HepG2 (cell line): Measurements from ENCODE around the gene BRI3BP. TPM values are rescaled to one million over a fixed set of nuclear protein-coding genes. Genes with fewer than 3 reads are reported as not detected.

Experiments used
- ATAC-seq: fragments of 200-7000 bp; cut with Tn5 transposase; 3 replicates; pipeline ENCODE4 v1.9.1; 2020; ENCODE audit warnings: mild to moderate bottlenecking, moderate library complexity
- BruUV-seq: library from RNA; stranded (reverse); fragments of 400-500 nt; replicated peaks from 2 replicates; lab custom pipeline; 2021; lab: Mats Ljungman, UMichigan
- CTCF ChIA-PET: fragments of 300-600 bp; formaldehyde crosslinking; extraction: SDS; loops from one replicate; lab custom pipeline; 2021; ENCODE audit warnings: low total read pairs, inconsistent platforms, low intra/inter-chr PET ratio; lab: Yijun Ruan, JAX
- POLR2A ChIA-PET: fragments of 350-600 bp; sonication (Branson Sonifier 250); formaldehyde crosslinking; loops from one replicate; lab custom pipeline; 2020; ENCODE audit warnings: antibody characterized with exemption, inconsistent platforms; lab: Yijun Ruan, JAX
- DNase-seq: peaks from one replicate; pipeline ENCODE4 v3.0.0-alpha.2; 2015; ENCODE audit warnings: low spot score
- FAIRE-seq: peaks from 3 replicates; lab custom pipeline; 2011; peaks lifted over from hg19 to GRCh38; lab: Jason Lieb, UNC
- H2AFZ ChIP-seq: one replicate; pipeline ENCODE4 v1.6.1; 2011; ENCODE audit warnings: low read length, inconsistent platforms
- H3K27ac ChIP-seq: fragments of 300-600 bp; 3 replicates; pipeline ENCODE4 v1.8.0; 2011; ENCODE audit warnings: mixed run types, mild to moderate bottlenecking, mixed read lengths, low read length, inconsistent platforms; ENCODE audit not compliant: insufficient read depth; ENCODE audit errors: extremely low read length
- H3K27me3 ChIP-seq, 2 experiments: fragments of 200-600 bp in 1 of 2; 2 replicates in 1 of 2; 3 replicates in 1 of 2; pipeline versions ENCODE4 v1.6.0 to v1.8.0; 2011; ENCODE audit warnings: low read length in 2 of 2, mild to moderate bottlenecking in 2 of 2, moderate library complexity in 2 of 2, inconsistent platforms in 1 of 2; ENCODE audit not compliant: insufficient read depth in 2 of 2, control insufficient read depth in 1 of 2
- H3K36me3 ChIP-seq, 2 experiments: fragments of 200-600 bp in 1 of 2; replicated peaks in 1 of 2; 2 replicates in 1 of 2; 3 replicates in 1 of 2; pipeline versions ENCODE4 v1.5.1 to v1.8.0; 2011; ENCODE audit warnings: low read length in 2 of 2, inconsistent platforms in 1 of 2; ENCODE audit not compliant: insufficient read depth in 2 of 2, control insufficient read depth in 1 of 2
- H3K4me1 ChIP-seq: 2 replicates; pipeline ENCODE4 v1.5.1; 2012; ENCODE audit warnings: low read length, inconsistent platforms; ENCODE audit not compliant: insufficient read depth
- H3K4me2 ChIP-seq: 2 replicates; pipeline ENCODE4 v1.6.0; 2011; ENCODE audit warnings: low read depth, low read length, inconsistent platforms
- H3K4me3 ChIP-seq, 3 experiments: fragments of 200-600 bp in 1 of 3; sonication (generic), shearing (Covaris generic) in 1 of 3; replicated peaks in 1 of 3; 2 replicates each; pipeline ENCODE4 v1.5.1; 2011 to 2016; ENCODE audit warnings: low read length in 3 of 3, inconsistent platforms in 2 of 3, low read depth in 2 of 3, mild to moderate bottlenecking in 2 of 3, control low read depth in 1 of 3, mixed read lengths in 1 of 3; ENCODE audit not compliant: insufficient read depth in 1 of 3
- H3K79me2 ChIP-seq: one replicate; pipeline ENCODE4 v1.6.1; 2011; ENCODE audit warnings: low read length, inconsistent platforms; ENCODE audit not compliant: insufficient read depth
- H3K9ac ChIP-seq: 2 replicates; pipeline ENCODE4 v1.6.0; 2011; ENCODE audit warnings: mild to moderate bottlenecking, low read depth, low read length, inconsistent platforms; ENCODE audit not compliant: insufficient read depth
- H3K9me3 ChIP-seq: 2 replicates; pipeline ENCODE4 v1.5.1; 2012; ENCODE audit warnings: mild to moderate bottlenecking, low read length
- H4K20me1 ChIP-seq: 2 replicates; pipeline ENCODE4 v1.6.0; 2011; ENCODE audit warnings: inconsistent platforms, mild to moderate bottlenecking, low read length, moderate library complexity; ENCODE audit not compliant: insufficient read depth
- AGO2 ChIP-seq: fragments of 200-400 bp; formaldehyde crosslinking; optimal IDR thresholded peaks from 2 replicates; pipeline ENCODE3; 2017; ENCODE audit warnings: mild to moderate bottlenecking, low read depth, low read length, moderate library complexity
- CBX1 ChIP-seq: IDR thresholded peaks from one replicate; pipeline ENCODE4 v1.6.1; 2016; ENCODE audit warnings: antibody characterized with exemption, low read depth
- CHCHD3 ChIP-seq: sonication (generic); formaldehyde crosslinking; IDR thresholded peaks from 2 replicates; pipeline ENCODE4 v1.8.0; 2022; ENCODE audit warnings: mild to moderate bottlenecking, missing genetic modification reagents, moderate library complexity
- NFE2L2 ChIP-seq: fragments of 150-350 bp; IDR thresholded peaks from 2 replicates; pipeline ENCODE4 v1.6.1; 2014; ENCODE audit warnings: low read length
- NFYC ChIP-seq: IDR thresholded peaks from 2 replicates; pipeline ENCODE4 v1.6.1; 2016; ENCODE audit warnings: missing genetic modification reagents, missing compliant biosample characterization
- THAP11 ChIP-seq: IDR thresholded peaks from 2 replicates; pipeline ENCODE4 v1.6.1; 2016; ENCODE audit warnings: missing biosample characterization, missing genetic modification reagents
- ZMYM3 ChIP-seq: sonication (generic); formaldehyde crosslinking; IDR thresholded peaks from 2 replicates; pipeline ENCODE4 v1.5.1; 2020; ENCODE audit warnings: mild to moderate bottlenecking, missing genetic modification reagents
- ZNF432 ChIP-seq: sonication (generic); formaldehyde crosslinking; IDR thresholded peaks from 2 replicates; pipeline ENCODE4 v1.5.0; 2020; ENCODE audit warnings: missing genetic modification reagents, mild to moderate bottlenecking, borderline replicate concordance
- ZNF501 ChIP-seq: sonication (generic); formaldehyde crosslinking; IDR thresholded peaks from 2 replicates; pipeline ENCODE4 v1.5.1; 2020; ENCODE audit warnings: mild to moderate bottlenecking, moderate library complexity, missing genetic modification reagents
- ZNF619 ChIP-seq: sonication (generic); formaldehyde crosslinking; IDR thresholded peaks from 2 replicates; pipeline ENCODE4 v1.4.0; 2020; ENCODE audit warnings: mild to moderate bottlenecking, missing genetic modification reagents
- ZNF768 ChIP-seq: sonication (generic); formaldehyde crosslinking; IDR thresholded peaks from 2 replicates; pipeline ENCODE4 v1.4.0; 2020; ENCODE audit warnings: missing genetic modification reagents
- WGBS: methylation state at CpG from one replicate; pipeline ENCODE4 v1.1.6; 2017; ENCODE audit warnings: low lambda C conversion rate; 5-methylcytosine and 5-hydroxymethylcytosine counted together
- in situ Hi-C: cut with HindIII; loops from 2 replicates; pipeline ENCODE4 v1.10.0; 2017; ENCODE audit warnings: low pct_unique_long_range_greater_than_20kb; ENCODE audit not compliant: extremely low pct_ligation_motif_present
- intact Hi-C: fragments of 100-400 bp; cut with micrococcal nuclease; formaldehyde crosslinking; loops from one replicate; pipeline ENCODE4 v1.10.0; 2022; ENCODE audit not compliant: unreplicated experiment
- polyA plus RNA-seq, 8 experiments: library from polyadenylated mRNA; depleted of rRNA in 3 of 8; stranded (reverse) in 7 of 8; unstranded in 1 of 8; fragments of >200 nt; fragmentation: Illumina TruSeq in 4 of 8; extraction: Trizol in 4 of 8; gene quantifications; 2 replicates each; pipeline versions ENCODE4 v1.2.1 to v1.2.3, GENCODE V29; 2011 to 2016; ENCODE audit warnings: low read depth in 4 of 8, missing spikeins in 1 of 8, mixed read lengths in 1 of 8; ENCODE audit not compliant: insufficient read depth in 1 of 8
- total RNA-seq, 5 experiments: library from RNA; depleted of rRNA; stranded (reverse); fragments of >200 nt; fragmentation: Illumina TruSeq; extraction: Trizol; gene quantifications; 2 replicates each; pipeline ENCODE4 v1.2.3, GENCODE V29; 2016; ENCODE audit warnings: low read depth in 1 of 5
- TF ChIP-seq, protein P1 (sequence below): sonication (generic); formaldehyde crosslinking; IDR thresholded peaks from 2 replicates; pipeline ENCODE4 v1.4.0; 2020; ENCODE audit warnings: missing genetic modification reagents

BRI3BP gene
- total and polyA plus RNA-seq, 2 of the 13 experiments (the other 11 are each of a cell fraction or from before 2014, with no cell fraction given) = 7.5 to 21.1 TPM

- Histone ChIP-seq H3K9me3 (no peaks in the 10 kb centered on the region), H3K4me3 (no peak overlapping the region), H3K79me2 (no peaks in the 10 kb centered on the region), H4K20me1 (no peaks in the 10 kb centered on the region), H3K36me3 (peaks cover 42 to 63% of the 10 kb centered on the region in 2 experiments), H3K4me2 (no peak overlapping the region), H3K27me3 (no peaks in the 10 kb centered on the region), H2AFZ (no peak overlapping the region), H3K4me1 (no peaks in the 10 kb centered on the region), H3K27ac (no peak overlapping the region), H3K9ac (no peak overlapping the region)
- intact Hi-C loops = no loop called here
- ChIA-PET CTCF (no interaction called here), POLR2A (no interaction called here)
- TF ChIP-seq, protein P1, sequence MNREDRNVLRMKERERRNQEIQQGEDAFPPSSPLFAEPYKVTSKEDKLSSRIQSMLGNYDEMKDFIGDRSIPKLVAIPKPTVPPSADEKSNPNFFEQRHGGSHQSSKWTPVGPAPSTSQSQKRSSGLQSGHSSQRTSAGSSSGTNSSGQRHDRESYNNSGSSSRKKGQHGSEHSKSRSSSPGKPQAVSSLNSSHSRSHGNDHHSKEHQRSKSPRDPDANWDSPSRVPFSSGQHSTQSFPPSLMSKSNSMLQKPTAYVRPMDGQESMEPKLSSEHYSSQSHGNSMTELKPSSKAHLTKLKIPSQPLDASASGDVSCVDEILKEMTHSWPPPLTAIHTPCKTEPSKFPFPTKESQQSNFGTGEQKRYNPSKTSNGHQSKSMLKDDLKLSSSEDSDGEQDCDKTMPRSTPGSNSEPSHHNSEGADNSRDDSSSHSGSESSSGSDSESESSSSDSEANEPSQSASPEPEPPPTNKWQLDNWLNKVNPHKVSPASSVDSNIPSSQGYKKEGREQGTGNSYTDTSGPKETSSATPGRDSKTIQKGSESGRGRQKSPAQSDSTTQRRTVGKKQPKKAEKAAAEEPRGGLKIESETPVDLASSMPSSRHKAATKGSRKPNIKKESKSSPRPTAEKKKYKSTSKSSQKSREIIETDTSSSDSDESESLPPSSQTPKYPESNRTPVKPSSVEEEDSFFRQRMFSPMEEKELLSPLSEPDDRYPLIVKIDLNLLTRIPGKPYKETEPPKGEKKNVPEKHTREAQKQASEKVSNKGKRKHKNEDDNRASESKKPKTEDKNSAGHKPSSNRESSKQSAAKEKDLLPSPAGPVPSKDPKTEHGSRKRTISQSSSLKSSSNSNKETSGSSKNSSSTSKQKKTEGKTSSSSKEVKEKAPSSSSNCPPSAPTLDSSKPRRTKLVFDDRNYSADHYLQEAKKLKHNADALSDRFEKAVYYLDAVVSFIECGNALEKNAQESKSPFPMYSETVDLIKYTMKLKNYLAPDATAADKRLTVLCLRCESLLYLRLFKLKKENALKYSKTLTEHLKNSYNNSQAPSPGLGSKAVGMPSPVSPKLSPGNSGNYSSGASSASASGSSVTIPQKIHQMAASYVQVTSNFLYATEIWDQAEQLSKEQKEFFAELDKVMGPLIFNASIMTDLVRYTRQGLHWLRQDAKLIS (CRISPR knock-in tag) = no peak
- no peak for TF ChIP-seq THAP11
- TF ChIP-seq AGO2 = peak; percentile 20
- no peak for TF ChIP-seq ZNF501 (CRISPR knock-in tag)
- in situ Hi-C loops = no loop called here
- no peak for FAIRE-seq
- no peak for ATAC-seq
- WGBS = 96% methylated on average over 5 of the region's 15 CpGs
- DNase-seq = no peak
- BruUV-seq = no TSS peak
Measured at GRCh38 chr12:124975276-124975675, 18.2 kb upstream of the BRI3BP start.

DNA sequence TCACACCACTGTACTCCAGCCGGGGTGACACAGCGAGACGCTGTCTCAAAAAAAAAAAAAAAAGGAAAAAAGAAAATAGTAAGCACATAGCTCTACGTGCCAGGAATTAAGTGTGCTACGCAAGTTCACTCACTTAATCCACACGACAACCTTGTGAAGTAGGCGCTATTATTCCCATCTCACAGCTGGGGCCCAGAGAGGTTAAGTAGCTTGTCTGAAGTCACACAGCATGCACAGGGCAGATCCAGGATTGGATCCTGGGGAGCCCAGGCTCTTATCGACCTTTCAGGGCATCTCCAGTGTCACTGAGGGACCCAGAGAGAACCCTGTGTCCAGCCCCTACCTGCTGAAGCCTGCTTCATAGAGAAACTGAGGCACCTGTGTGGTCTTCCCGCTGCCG is 16.4 kb upstream of the BRI3BP start:
- H3K4me1 ChIP-seq = no peaks in the 10 kb centered on the region
- no peak for ATAC-seq
- no peaks in the 10 kb centered on the region for H3K79me2 ChIP-seq
- H3K27ac ChIP-seq = no peak overlapping the region
- no peak for TF ChIP-seq CHCHD3
- peak; percentile 97 for TF ChIP-seq ZNF768 (CRISPR knock-in tag)
- TF ChIP-seq ZMYM3 = peak; percentile 58; the same call in 1 of the 2 replicates
- no peak for TF ChIP-seq NFE2L2
- TF ChIP-seq ZNF619 (CRISPR knock-in tag) = no peak
- no peak for TF ChIP-seq ZNF432 (CRISPR knock-in tag)
- TF ChIP-seq NFYC (CRISPR knock-in tag) = no peak
- no peak for TF ChIP-seq CBX1
- no peak for FAIRE-seq
- H3K36me3 ChIP-seq = peaks cover 34 to 64% of the 10 kb centered on the region in 2 experiments
- no peaks in the 10 kb centered on the region for H4K20me1 ChIP-seq
- no peak overlapping the region for H3K4me2 ChIP-seq
- H3K27me3 ChIP-seq = no peaks in the 10 kb centered on the region
- H3K4me3 ChIP-seq = no peak overlapping the region
- no peak overlapping the region for H2AFZ ChIP-seq
- POLR2A ChIA-PET = interaction anchor here (0.7 kb wide), 1 partner anchor 15 kb away, joined by 3 read pairs; no protein-coding TSS in a partner anchor
- H3K9me3 ChIP-seq = no peaks in the 10 kb centered on the region
- BruUV-seq = no TSS peak
- no peak for DNase-seq
- CTCF ChIA-PET = no interaction called here
- H3K9ac ChIP-seq = no peak overlapping the region
- intact Hi-C loops = no loop called here
- in situ Hi-C loops = no loop called here
- 95% methylated on average over 10 of the region's 10 CpGs for WGBS
